Pancreas (tissue), 10 donors: ENCODE data around the gene NRIP2. TPM values are rescaled to one million over a fixed set of nuclear protein-coding genes. Genes with fewer than 3 reads are reported as not detected.

Experiments used
- ATAC-seq, 4 donors: fragments of 200-7000 bp; cut with Tn5 transposase; one replicate each; pipeline versions ENCODE4 v1.8.0 to v1.9.1; 2020; ENCODE audit warnings: mild to moderate bottlenecking in 4 of 4, moderate library complexity in 4 of 4
- DNase-seq, 6 donors: peaks; one replicate each; pipeline ENCODE4 v3.0.0-alpha.2; 2020
- FAIRE-seq: peaks from 2 replicates; lab custom pipeline; 2012; peaks lifted over from hg19 to GRCh38; lab: Jason Lieb, UNC
- H3K27ac ChIP-seq, 4 donors: fragments of 200-600 bp; sonication (generic); 1 replicate in 3 of 4; 2 replicates in 1 of 4; pipeline versions ENCODE4 v1.5.0 to v1.8.0; 2020
- H3K27me3 ChIP-seq, 4 donors: fragments of 200-600 bp; one replicate each; pipeline ENCODE4 v1.8.0; 2021
- H3K36me3 ChIP-seq, 3 donors: fragments of 200-600 bp; sonication (generic) in 1 of 3; one replicate each; pipeline versions ENCODE4 v1.5.0 to v1.8.0; 2020 to 2021
- H3K4me1 ChIP-seq, 3 donors: fragments of 200-600 bp; one replicate each; pipeline ENCODE4 v1.8.0; 2021
- H3K4me3 ChIP-seq, 4 donors: fragments of 200-600 bp; sonication (generic) in 2 of 4; one replicate each; pipeline versions ENCODE4 v1.5.0 to v1.8.0; 2020 to 2021
- H3K9me3 ChIP-seq, 4 donors: fragments of 200-600 bp; one replicate each; pipeline ENCODE4 v1.8.0; 2021
- CTCF ChIP-seq, 4 donors: fragments of 200-600 bp; sonication (generic) in 3 of 4; IDR thresholded peaks; one replicate each; pipeline versions ENCODE4 v1.5.0 to v1.8.0; 2021; ENCODE audit warnings: antibody characterized with exemption in 4 of 4
- WGBS, 2 donors: extraction: QIAGEN DNeasy Blood & Tissue Kit; methylation state at CpG; one replicate each; pipeline ENCODE4 v1.1.7; 2013; 5-methylcytosine and 5-hydroxymethylcytosine counted together
- intact Hi-C, 3 donors: fragments of 100-400 bp; cut with DNase I; formaldehyde crosslinking; loops; one replicate each; pipeline versions ENCODE4 v1.11.1 to v1.14.2; 2022
- polyA plus RNA-seq, 2 donors: library from polyadenylated mRNA; stranded (reverse); fragments of 200-250 nt; gene quantifications; one replicate each; pipeline ENCODE4 v1.2.3, GENCODE V29; 2013
- total RNA-seq, 6 donors: library from RNA; stranded (reverse); fragmentation: NEBNext Ultra II Directional in 4 of 6; extraction: Animal tissue kit (Norgen Biotek cat#: 25700) in 4 of 6; gene quantifications; one replicate each; pipeline versions ENCODE4 v1.2.1 to v1.2.4, GENCODE V29; 2021 to 2023
- donor health status: healthy with polysubstance abuse.
- donor health status: DM: no; HTN: no; CAD: no; lungs with moderate emphysema.
- donor health status: DM: no; HTN: no; CAD: no.
- donor health status: control.
- donor health status: control.
- donor health status: Bipolar disorder and iron deficiency.
- donor health status: DM: yes; HTN: yes; CAD: no.
- donor health status: DM: no; HTN: no; CAD: no.
- donor health status: DM: no; HTN: no; CAD: no.
- donor health status: DM: yes; HTN: yes; CAD: no.

NRIP2 gene
- total and polyA plus RNA-seq, 8 donors = 0.13 to 1.2 (median 0.56) TPM

- H3K36me3 ChIP-seq = peaks cover 6 to 38% (median 14%) of the 10 kb centered on the region in 3 donors
- DNase-seq (no peak), FAIRE-seq (no peak), ATAC-seq (no peak)
- no peaks in the 10 kb centered on the region for H3K27me3 ChIP-seq
- TF ChIP-seq CTCF (IDR thresholded peaks at IDR 0.05) = no peak
- WGBS, 2 donors = 91% methylated on average over 6 of the region's 6 CpGs
- intact Hi-C loops = no loop called here
- H3K9me3 ChIP-seq = no peaks in the 10 kb centered on the region
- H3K27ac ChIP-seq = no peak overlapping the region
- H3K4me3 ChIP-seq = no peak overlapping the region
- H3K4me1 ChIP-seq = no peaks in the 10 kb centered on the region
Observed at GRCh38 chr12:2829275-2829674, 5.6 kb downstream of the NRIP2 start.

- DNase-seq (no peak), FAIRE-seq (no peak), ATAC-seq (no peak)
- Histone ChIP-seq H3K36me3 (peaks cover 6 to 61% (median 22%) of the 10 kb centered on the region in 3 donors), H3K27me3 (no peaks in the 10 kb centered on the region), H3K9me3 (no peaks in the 10 kb centered on the region), H3K4me1 (no peaks in the 10 kb centered on the region), H3K4me3 (no peak overlapping the region), H3K27ac (no peak overlapping the region)
- no peak for TF ChIP-seq CTCF (IDR thresholded peaks at IDR 0.05)
- intact Hi-C loops = no loop called here
- 89 to 90% methylated on average over 14 of the region's 14 CpGs for WGBS, 2 donors
Observed at GRCh38 chr12:2826721-2827515, 7.9 kb downstream of the NRIP2 start.

- H3K4me3 ChIP-seq = no peak overlapping the region
- WGBS, 2 donors = 93 to 99% methylated on average over 3 of the region's 3 CpGs
- no peaks in the 10 kb centered on the region for H3K4me1 ChIP-seq
- no peaks in the 10 kb centered on the region for H3K27me3 ChIP-seq
- no peak for DNase-seq
- no peak for FAIRE-seq
- intact Hi-C loops = no loop called here
- peaks cover 6 to 69% (median 29%) of the 10 kb centered on the region in 3 donors for H3K36me3 ChIP-seq
- no peak for TF ChIP-seq CTCF (IDR thresholded peaks at IDR 0.05)
- H3K9me3 ChIP-seq = no peaks in the 10 kb centered on the region
- no peak for ATAC-seq
- H3K27ac ChIP-seq = no peak overlapping the region
Observed at GRCh38 chr12:2826036-2826435, 8.8 kb downstream of the NRIP2 start.

GRCh38 chr12:2825132-2825531 lies 9.7 kb downstream of the NRIP2 start:
- WGBS, 2 donors = 76 to 83% methylated on average over 4 of the region's 4 CpGs
- DNase-seq = no peak
- ATAC-seq = no peak
- intact Hi-C loops = no loop called here
- FAIRE-seq = no peak
- no peak overlapping the region for H3K4me3 ChIP-seq
- no peaks in the 10 kb centered on the region for H3K4me1 ChIP-seq
- no peaks in the 10 kb centered on the region for H3K9me3 ChIP-seq
- H3K27ac ChIP-seq = no peak overlapping the region
- H3K36me3 ChIP-seq = peaks cover 9 to 75% (median 33%) of the 10 kb centered on the region in 3 donors
- H3K27me3 ChIP-seq = no peaks in the 10 kb centered on the region
- no peak for TF ChIP-seq CTCF (IDR thresholded peaks at IDR 0.05)

GRCh38 chr12:2824541-2824940 lies 10.3 kb downstream of the NRIP2 start:
- H3K27me3 ChIP-seq = no peaks in the 10 kb centered on the region
- no peak overlapping the region for H3K4me3 ChIP-seq
- peaks cover 9 to 81% (median 33%) of the 10 kb centered on the region in 3 donors for H3K36me3 ChIP-seq
- DNase-seq (no peak), FAIRE-seq (no peak), ATAC-seq (no peak)
- intact Hi-C loops = no loop called here
- 85 to 87% methylated on average over 6 of the region's 6 CpGs for WGBS, 2 donors
- no peak for TF ChIP-seq CTCF (IDR thresholded peaks at IDR 0.05)
- H3K4me1 ChIP-seq = no peaks in the 10 kb centered on the region
- H3K9me3 ChIP-seq = no peaks in the 10 kb centered on the region
- H3K27ac ChIP-seq = no peak overlapping the region
